ENCODE measurements around the gene PCDH8. TPM values are rescaled to one million over a fixed set of nuclear protein-coding genes. Genes with fewer than 3 reads are reported as not detected.

The PCDH8 gene
- total and polyA plus RNA-seq, 2 donors = 0.09 to 1.0 TPM

Small RNA genes lying within 50 kb of the gene (small RNA-seq; reads per million reads assigned to genes)
- gene MIR759 = not detected

Other genes starting within 250 kb of the PCDH8 start
- gene HNRNPA1L2, start 206.2 kb downstream of the PCDH8 start, total RNA-seq = 4.3 TPM
- gene HNRNPA1L2, start 206.2 kb downstream of the PCDH8 start, polyA plus RNA-seq = 11.2 TPM
- gene SUGT1, start 195.8 kb downstream of the PCDH8 start, total RNA-seq = 58.4 TPM
- 27.4 TPM for gene SUGT1, start 195.8 kb downstream of the PCDH8 start, polyA plus RNA-seq
- 0.42 TPM for gene CNMD, start 108.8 kb downstream of the PCDH8 start, total RNA-seq
- not detected for gene CNMD, start 108.8 kb downstream of the PCDH8 start, polyA plus RNA-seq
- gene OLFM4, start 180.2 kb upstream of the PCDH8 start, total RNA-seq = 50.4 TPM
- 0.27 TPM for gene OLFM4, start 180.2 kb upstream of the PCDH8 start, polyA plus RNA-seq

All from urinary bladder (tissue), 2 donors.